HG03103 (cell line): ENCODE measurements around the gene ARHGEF19.
"Not testable (repeated sequence)": the region's sequence is repeated elsewhere in the genome, so short reads cannot be mapped to it uniquely, and the experiment has no call there.

ENCODE experiments used
- ATAC-seq: cut with Tn5 transposase; IDR thresholded peaks from one replicate; pipeline ENCODE4 v1.9.1; 2021; ENCODE audit warnings: low read depth; ENCODE audit not compliant: unreplicated experiment

ARHGEF19 gene

DNA sequence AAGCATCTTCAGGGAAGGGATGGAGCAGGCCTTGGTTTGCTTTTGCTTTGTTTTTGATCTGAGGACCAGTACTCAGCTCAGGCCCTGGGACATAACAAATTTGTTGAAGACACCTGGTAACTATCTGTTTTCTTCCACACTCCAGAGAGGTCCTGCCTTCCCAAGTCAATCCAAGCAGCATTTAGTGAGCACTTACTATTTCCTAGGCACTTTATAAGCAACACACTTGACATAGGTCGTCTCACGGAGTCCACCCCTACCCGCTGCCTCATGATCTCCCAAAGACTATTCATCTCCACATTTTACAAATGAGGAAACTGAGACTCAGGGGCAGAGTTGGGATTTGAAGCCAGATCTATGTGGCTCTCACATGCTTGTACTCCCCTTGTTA is 42.2 kb downstream of the ARHGEF19 start:
- ATAC-seq: no peak

DNA sequence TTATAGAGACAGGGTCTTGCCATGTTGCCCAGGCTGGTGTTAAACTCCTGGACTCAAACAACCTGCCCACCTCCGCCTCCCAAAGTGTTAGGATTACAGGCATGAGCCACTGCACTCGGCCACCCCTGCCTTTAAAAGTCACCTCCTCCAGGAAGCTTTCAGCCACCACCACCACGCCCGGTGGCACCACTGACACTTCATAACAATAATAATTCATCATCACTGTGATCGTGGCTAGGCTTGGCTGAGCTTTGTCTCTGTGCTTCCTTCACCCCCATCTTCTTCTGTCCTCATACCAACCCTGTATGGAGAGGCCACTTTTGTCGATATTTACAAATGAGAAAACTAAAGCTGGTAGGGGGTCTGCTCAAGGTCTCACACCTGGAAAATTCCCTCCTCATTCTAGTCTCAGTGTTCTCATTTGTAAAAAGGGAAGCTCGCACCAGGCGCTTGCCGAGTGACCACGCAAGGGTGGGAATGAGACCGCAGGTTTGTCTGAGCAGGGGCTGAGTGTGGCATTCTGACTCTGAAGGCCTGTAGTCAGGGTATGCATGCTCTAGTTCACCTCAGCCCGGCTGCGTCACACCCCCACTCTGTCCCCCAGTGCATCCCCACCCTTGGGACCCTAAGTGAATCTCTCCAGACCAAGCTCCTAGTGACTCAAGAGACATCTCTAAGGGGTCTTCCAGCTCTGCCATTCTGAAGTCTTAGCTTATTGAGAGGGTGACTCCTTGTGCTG is 43.7 kb downstream of the ARHGEF19 start:
- ATAC-seq: no peak

DNA sequence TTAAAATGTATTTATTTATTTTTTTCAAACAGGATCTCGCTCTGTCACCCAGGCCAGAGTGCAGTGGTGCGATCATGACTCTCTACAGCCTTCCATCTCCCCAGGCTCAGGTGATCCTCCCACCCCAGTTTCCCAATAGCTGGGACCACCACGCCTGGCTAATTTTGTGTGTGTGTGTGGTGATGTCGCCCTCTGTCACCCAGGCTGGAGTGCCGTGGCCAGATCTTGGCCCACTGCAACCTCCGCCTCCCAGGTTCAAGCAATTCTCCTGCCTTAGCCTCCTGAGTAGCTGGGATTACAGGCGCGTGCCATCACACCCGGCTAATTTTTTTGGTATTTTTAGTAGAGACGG is 44.3 kb downstream of the ARHGEF19 start:
- not testable (repeated sequence) for ATAC-seq

DNA sequence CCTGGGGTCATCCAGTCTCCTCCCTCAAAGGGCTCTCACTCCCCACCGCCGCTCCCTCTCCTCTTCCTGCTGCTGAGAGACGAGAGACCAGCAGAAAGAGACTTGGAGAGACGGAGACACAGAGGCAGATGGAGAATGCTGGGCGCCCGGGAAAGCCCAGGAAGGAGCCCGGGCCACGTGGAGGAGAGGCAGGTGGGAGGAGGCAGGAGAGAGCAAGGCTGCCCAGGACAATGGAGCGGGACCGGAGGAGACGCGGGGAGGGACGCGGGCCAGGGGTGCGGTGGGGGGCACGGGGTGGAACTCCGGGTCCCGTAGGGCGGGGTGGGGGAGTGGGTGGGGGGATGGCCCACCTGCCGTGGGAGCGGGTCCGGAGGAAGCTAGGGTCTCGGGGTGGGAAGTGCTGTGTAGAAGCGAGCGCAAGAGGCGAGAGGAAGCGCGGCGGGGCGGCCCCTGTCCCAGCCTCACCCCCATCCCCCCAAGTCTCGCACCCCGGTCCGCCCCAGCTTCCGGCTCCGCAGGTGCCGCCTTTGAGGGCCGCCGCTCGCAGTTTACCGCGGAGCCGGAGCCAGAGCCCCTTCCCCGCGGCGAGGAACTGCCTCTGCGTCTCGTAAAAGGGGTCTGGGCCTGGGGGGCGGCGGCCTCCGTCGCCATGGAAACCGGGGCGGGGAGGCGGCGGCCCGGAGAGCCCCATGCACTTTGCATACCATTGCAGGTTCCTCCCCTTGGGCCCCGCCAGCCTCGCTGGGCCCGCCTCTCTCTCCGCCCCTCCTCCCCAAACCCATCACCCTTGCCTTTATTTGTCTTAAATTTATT is 44.9 kb downstream of the ARHGEF19 start:
- peak; percentile 60 for ATAC-seq

DNA sequence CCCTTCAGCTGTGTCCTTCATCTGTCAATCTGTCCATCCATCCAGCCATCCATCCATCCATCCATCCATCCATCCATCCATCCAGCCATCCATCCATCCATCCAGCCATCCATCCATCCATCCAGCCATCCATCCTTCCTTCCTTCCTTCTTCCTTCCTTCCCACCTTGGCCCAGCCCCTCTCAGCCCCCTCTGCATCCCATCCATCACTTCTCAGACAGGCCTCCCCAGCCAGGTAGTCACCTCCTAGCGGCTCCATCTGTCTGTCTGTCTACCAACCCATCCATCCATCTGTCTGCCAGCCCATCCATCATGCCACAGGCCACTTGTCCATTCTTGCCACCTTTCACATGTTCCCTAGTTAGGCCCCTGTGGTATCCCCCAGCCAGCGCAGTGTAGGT is 46.3 kb downstream of the ARHGEF19 start:
- no peak for ATAC-seq

DNA sequence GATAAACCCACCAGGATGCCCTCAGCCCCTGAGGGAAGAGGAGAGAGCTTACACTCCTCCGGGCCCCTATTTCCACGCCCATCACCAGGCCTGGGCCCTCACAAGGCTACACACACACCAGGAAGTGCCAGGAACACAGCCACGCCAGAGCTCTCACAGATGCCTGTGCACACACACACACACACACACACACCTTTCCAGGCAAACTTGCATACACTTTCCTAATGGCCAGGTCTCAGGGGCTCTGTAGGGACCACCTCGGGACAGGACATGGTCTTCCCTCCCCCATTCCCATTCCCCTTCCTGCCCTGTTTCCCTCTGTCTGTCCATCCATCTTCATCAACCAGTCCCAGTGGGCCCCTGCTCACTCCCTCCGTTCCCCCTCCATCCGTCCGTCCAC is 46.9 kb downstream of the ARHGEF19 start:
- ATAC-seq: no peak

DNA sequence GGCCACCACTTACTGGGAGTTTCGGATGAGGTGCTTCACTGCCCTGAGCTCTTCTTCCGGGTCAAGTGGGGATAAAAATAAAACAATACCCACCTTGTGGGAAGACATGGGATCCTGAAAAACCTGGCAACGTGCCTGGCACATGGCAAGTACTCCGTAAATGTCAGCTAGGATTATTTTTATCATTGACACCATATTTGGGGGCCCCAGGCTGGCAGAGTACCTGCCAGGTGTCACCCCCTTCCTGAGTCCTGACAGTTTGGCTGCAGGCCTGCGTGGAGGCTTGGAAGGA is 47.4 kb downstream of the ARHGEF19 start:
- ATAC-seq: no peak

DNA sequence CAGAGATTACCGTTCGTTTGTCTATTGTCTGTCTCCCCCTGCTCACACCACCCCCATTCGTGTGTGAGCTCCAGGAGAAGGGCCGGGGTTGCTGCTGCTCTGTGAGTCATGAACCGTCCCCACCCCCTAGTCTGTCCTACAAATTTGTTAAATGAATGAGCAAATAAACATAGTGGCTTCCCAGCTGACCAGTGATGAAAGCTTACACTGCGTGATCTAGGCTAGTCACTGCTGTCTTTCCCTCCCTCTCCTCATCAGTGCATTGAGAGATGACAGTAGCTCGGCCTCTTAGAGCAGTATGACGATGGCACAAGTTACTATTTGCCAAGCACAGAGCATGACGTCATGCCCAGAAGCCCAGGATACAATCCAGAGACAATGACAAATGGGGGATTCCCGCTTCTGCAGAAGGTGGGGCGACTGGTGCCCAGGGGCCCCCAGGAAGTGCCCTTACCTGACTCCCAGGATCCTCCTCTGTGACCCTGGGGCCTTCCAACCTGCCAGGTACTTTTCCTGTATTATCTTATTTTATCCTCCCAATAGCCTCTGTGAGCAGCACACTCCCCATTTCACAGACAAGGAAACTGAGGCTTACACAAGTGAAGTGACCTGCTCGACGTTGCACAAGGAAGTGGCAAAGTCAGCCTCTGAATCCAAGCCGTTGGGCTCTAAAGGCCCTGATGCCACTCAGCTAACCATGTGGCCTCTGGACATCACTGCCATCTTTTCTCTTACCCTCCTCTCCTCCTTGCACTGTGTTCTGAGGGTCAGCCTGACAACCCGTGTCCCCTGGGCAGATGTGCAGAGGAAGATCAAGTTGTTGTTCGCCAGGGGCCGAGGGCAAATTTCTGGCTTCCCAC is 48.0 kb downstream of the ARHGEF19 start:
- ATAC-seq: no peak

DNA sequence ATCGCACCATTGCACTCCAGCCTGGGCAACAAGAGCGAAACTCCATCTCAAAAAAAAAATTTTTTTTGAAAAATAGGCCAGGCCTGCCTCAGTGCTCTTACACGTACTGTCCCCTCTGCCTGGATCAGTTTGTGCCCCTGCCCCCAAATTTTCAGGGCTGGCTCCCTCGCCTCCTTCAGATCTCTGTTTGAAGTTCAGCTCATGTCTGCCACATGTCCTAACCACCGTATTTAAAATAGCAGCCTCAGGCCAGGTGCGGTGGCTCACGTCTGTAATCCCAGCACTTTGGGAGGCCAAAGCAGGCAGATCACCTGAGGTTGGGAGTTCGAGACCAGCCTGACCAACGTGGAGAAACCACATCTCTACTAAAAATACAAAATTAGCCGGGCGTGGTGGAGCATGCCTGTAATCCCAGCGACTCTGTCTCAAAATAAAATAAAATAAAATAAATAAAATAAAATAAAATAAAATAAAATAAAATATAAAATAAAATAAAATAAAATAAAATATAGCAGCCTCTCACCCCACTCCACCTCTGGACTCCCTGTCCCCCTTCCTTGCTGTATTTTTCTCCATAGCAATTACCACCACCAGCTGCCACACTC is 48.7 kb downstream of the ARHGEF19 start:
- not testable (repeated sequence) for ATAC-seq

DNA sequence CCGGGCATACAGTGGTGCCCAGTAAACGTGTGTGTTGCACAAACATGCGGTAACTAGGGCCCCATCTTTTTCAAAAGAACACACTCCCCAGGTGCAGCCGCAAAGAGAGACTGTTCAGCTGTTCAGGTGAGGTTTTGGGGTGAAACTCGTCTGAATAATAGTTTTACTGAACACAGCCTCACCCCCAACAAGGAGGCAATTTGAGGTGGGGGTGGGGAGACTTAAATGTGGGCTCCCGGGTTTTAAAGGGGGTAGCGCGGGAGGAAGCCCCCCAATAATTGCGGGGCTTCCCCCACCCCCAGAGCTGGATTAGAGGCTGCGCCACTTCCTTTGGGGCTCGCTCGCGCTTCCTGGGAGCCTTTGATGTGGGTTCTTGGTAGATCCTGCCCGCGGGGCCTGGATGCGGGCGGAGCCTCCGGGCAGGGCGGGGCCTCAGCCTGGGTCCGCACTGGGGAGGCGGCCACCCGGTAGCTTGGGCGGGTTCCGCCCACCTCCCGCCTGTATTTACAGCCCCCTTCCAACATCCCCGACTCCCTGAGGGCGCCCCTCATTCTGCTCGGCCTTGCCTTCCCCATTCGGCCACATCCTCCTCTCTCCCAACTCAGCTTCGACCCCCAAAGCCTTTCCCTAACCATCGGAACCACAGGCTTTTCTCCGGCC is 50.2 kb downstream of the ARHGEF19 start:
- no peak for ATAC-seq

DNA sequence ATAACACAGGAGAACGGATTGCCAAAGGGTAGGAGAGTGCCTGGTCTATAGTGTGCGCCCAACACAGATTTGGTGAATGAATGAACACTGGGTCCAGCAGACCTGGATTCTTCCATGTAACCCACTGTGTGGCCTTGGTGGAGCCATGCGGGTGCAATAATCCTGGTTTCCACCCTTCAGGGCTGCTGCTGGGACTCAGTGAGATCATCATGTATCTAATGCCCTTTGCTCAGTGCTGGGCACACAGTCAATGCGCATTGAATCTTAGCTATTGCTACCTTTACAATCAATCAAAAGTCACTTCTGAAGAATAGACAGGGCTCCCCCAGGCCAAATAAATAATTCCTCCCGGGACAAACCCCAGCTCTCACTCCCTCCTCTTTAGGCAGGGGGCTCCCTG is 50.7 kb downstream of the ARHGEF19 start:
- no peak for ATAC-seq

DNA sequence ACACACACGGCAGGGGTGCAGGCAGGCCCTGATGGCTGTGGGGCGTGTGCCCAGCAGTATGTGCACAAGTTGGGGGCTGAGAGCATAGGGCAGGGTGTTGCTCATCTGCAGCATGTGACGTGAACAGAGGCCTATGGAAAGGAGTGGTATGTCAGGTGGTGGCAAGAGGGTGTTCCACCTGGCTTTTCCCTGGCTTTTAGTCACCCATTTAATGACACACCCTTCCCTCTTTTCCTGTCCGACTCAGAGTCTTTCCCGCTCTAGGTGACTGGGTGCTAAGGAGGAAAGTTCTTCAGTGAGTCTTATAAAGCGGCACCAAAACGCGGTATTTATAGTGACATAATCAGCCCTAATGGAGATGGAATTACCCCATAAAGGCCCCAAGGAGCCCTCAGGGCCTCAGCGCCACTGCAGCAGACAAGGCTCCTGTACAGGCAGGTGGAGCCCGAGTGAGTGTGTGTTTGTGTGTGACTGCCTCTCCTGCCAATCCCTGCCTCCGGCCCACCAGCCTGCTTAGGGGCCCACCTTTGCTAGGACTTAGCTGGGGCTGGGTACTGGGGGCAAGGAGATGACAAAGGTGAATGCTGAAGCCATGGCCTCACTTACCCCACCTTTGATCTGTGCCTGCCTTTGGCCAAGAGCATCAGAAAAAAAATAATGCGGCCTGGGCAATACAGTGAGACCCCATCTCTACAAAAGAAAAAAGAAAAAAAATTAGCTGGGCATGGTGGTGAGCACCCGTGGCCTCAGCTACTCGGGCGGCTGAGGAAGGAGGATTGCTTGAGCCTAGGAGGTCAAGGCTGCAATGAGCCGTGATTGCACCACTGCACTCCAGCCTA is 53.2 kb downstream of the ARHGEF19 start:
- ATAC-seq: no peak

DNA sequence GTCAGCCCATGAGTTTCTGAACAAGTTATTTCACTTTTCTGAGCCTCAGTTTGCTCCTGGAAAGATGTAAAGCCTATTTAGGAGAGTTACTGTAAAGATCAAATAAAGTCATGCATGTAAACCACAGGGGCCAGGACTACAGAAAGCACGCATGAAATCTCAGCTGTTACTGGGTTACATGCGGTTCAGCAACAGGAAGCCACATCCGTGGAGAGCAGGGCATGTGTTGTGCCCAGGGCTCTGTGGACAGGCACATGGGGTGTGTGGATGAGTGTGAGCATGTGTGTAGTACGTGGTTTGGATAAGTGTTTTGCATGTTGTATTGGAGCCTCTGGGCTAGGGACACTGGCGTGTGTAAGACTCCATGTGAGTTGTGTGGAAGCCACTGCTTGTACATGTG is 54.4 kb downstream of the ARHGEF19 start:
- ATAC-seq: no peak

DNA sequence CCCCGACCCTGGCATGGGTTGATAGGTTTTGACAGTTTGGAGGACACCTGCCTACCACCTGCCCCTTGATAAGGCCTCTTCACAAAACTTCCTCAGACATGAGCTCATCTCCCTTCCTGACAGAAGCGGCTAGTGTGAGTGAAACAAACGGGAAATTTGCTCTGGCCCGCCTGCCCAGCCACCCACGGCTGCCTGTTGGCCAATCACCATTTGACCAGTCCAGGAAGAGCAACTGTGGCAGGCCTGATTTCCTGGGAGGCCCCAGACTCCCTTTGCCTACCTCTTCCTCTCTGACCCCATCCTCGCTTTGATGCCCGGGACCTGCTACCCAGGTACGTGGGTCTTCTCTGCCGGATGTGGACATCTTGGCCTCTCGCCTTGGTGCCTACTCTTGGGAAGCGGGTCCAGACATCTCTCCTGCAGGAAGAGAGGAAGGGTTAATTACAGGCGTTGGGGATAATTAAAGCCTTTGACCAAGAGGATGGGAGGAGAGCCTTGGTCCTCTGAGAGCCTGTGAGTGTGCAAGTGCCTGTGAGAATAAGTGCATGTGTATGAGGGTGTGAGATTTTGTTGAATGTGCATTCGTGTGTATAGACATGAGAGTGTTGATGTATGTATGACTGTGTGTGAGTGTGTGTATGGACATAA is 55.5 kb downstream of the ARHGEF19 start:
- no peak for ATAC-seq

DNA sequence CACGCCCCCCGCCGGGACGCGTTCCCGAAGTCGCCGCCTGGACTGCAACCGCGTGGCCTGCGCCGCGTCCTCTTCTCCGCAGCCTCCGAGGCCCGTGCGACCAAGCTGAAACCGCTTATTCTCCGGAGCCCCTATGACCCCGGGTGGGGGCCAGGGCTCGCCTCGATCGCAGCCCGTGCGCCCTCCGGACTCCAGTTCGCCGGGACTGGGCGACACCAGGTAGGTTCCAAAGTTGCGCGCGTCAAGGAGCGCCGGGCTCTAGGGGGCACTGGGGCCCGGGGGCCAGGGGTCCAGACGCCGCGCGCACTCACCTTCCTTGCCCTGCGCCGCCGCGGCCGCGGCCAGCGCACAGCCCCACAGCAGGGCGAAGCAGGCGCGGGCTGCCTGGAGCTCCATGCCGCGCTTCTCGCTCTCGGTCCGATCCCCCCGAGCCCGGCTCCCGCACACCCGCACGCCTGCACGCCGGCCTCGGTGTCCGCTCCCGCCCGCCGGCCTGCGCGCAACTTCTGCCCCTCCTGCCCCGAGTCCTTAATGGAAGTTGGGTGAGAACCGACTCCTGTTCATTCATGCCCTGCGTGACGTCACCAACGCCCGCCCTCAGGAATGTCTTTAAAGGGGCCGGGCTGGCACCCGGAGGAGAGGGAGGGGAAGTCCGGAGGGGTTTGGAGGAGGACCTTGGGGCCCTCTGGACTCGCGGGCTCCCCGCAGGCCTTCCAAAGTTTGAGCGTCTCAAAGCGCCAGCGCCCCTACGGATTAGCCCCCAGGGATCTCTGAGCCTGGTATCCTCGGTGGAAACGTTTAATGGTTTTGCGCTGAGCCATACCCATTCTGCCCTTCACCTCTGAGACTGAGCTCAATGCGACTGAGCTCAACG is 56.7 kb downstream of the ARHGEF19 start, which contains the start of gene EPHA2:
Gene EPHA2 (minus strand): TSS at position 533 of the 874 bp plus-strand sequence. CDS start 137 bp downstream, at position 396.
- ATAC-seq: no peak

DNA sequence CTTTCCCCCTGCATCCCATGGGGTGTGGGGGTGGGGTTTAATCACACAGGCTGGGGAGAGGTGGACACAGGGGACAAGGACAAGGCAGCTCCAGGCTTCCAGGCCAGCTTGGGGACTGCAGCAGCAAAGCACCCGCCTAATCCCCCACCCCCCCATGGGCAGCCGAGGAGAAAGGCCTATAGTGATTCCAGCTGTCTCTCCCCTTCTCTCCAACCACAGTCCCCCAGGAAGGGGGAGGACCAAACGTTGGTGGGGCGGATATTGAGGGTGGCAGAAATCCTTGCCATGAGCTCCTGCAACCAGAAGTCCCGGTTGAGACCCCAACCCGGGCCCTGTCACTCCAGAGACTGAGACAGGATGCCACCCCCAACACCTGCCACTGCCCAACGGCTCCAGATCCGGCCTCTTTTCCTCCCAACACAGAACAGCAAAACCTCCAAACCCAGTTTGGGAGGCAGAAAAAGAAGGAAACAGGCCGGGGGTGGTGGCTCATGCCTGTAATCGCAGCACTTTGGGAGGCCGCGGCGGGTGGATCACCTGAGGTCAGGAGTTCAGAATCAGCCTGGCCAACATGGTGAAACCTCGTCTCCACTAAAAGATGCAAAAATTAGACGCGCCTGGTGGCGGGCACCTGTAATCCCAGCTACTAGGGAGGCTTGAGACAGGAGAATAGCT is 58.3 kb downstream of the ARHGEF19 start:
- no peak for ATAC-seq
